Uterus (tissue), 2 donors: Measurements from ENCODE around the gene BAHD1.

Experiments used
- POLR2A ChIP-seq, 2 donors: fragments of 450-650 bp; IDR thresholded peaks; one replicate each; pipeline ENCODE4 v1.6.1; 2016; ENCODE audit warnings: antibody characterized with exemption in 2 of 2, mild to moderate bottlenecking in 1 of 2, moderate library complexity in 1 of 2
- TF ChIP-seq, protein P1 (sequence below), 4 experiments: fragments of 200-600 bp in 2 of 4; fragments of 450-650 bp in 2 of 4; sonication (generic) in 2 of 4; IDR thresholded peaks; one replicate each; pipeline ENCODE4 v1.5.1; 2016 to 2019; ENCODE audit warnings: antibody characterized with exemption in 4 of 4, mild to moderate bottlenecking in 2 of 4, moderate library complexity in 1 of 4

DNA sequence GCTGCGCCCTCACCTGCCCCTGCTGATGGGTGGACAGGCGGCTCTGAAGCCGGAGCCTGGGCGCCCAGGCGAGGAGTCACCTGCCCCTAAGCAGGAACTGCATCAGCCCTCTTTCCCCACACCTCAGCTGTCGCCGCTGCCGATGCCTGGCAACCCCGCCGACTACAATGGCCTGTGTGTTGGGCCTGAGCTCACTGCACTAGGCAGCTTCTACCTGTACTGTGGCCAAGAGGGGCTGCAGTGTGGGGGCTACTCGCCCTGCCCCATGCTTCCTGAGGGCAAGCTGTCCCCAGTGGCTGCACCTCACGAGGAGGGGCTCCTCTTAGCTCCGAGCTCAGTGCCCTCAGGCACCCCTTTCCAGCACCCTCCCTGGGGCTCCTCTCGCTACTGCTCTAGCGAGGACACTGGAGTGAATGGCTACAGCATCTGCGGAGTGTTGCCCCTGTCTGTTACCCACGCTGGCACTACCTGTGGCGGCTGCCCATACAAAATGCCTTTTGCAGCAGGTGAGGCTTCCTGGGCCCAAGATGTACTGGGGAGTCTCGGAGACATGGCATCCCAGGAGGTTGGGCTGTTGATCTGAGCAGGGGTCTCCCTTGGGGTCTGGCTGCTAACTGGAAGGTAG is 18.8 kb downstream of the BAHD1 start:
- TF ChIP-seq, protein P1, sequence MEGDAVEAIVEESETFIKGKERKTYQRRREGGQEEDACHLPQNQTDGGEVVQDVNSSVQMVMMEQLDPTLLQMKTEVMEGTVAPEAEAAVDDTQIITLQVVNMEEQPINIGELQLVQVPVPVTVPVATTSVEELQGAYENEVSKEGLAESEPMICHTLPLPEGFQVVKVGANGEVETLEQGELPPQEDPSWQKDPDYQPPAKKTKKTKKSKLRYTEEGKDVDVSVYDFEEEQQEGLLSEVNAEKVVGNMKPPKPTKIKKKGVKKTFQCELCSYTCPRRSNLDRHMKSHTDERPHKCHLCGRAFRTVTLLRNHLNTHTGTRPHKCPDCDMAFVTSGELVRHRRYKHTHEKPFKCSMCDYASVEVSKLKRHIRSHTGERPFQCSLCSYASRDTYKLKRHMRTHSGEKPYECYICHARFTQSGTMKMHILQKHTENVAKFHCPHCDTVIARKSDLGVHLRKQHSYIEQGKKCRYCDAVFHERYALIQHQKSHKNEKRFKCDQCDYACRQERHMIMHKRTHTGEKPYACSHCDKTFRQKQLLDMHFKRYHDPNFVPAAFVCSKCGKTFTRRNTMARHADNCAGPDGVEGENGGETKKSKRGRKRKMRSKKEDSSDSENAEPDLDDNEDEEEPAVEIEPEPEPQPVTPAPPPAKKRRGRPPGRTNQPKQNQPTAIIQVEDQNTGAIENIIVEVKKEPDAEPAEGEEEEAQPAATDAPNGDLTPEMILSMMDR (IDR thresholded peaks at IDR 0.05) = no peak
- TF ChIP-seq POLR2A (IDR thresholded peaks at IDR 0.05) = no peak
